Activated T-cell treated with anti-CD3 and anti-CD28 coated beads, Interleukin-2, amount 50 U/mL, for 1 hour (primary cell): Measurements from ENCODE around the gene AGAP1.
"Not testable (repeated sequence)": the region's sequence is repeated elsewhere in the genome, so short reads cannot be mapped to it uniquely, and the experiment has no call there.

Source experiments
- DNase-seq: peaks from one replicate; pipeline ENCODE4 v3.0.0-alpha.2; 2020

The AGAP1 gene

GRCh38 chr2:236056141-236056540 lies 562.3 kb downstream of the AGAP1 start:
- DNase-seq = no peak

- no peak for DNase-seq
Observed at GRCh38 chr2:236057375-236057774, 563.5 kb downstream of the AGAP1 start.

- DNase-seq = no peak
Observed at GRCh38 chr2:236061497-236061896, 567.7 kb downstream of the AGAP1 start.

- no peak for DNase-seq
Observed at GRCh38 chr2:236061899-236062298, 568.1 kb downstream of the AGAP1 start.

- not testable (repeated sequence) for DNase-seq
Observed at GRCh38 chr2:236062806-236063205, 569.0 kb downstream of the AGAP1 start.

- DNase-seq = no peak
Observed at GRCh38 chr2:236063994-236064393, 570.2 kb downstream of the AGAP1 start.

- no peak for DNase-seq
Observed at GRCh38 chr2:236065314-236066160, 571.7 kb downstream of the AGAP1 start.

- no peak for DNase-seq
Observed at GRCh38 chr2:236070236-236070635, 576.4 kb downstream of the AGAP1 start.

GRCh38 chr2:236073246-236073645 lies 579.4 kb downstream of the AGAP1 start:
- no peak for DNase-seq

- no peak for DNase-seq
Observed at GRCh38 chr2:236073867-236074655, 580.2 kb downstream of the AGAP1 start.

- DNase-seq = no peak
Observed at GRCh38 chr2:236075802-236076201, 582.0 kb downstream of the AGAP1 start.

GRCh38 chr2:236078297-236079255 lies 584.7 kb downstream of the AGAP1 start:
- DNase-seq = no peak

GRCh38 chr2:236080412-236080811 lies 586.6 kb downstream of the AGAP1 start:
- DNase-seq = no peak

- no peak for DNase-seq
Observed at GRCh38 chr2:236081171-236081570, 587.3 kb downstream of the AGAP1 start.

- no peak for DNase-seq
Observed at GRCh38 chr2:236082061-236082460, 588.2 kb downstream of the AGAP1 start.

GRCh38 chr2:236083934-236084333 lies 590.1 kb downstream of the AGAP1 start:
- no peak for DNase-seq

- DNase-seq = no peak
Observed at GRCh38 chr2:236085211-236085610, 591.4 kb downstream of the AGAP1 start.

- DNase-seq = no peak
Observed at GRCh38 chr2:236085647-236086046, 591.8 kb downstream of the AGAP1 start.

GRCh38 chr2:236086403-236086970 lies 592.6 kb downstream of the AGAP1 start:
- DNase-seq = no peak

- no peak for DNase-seq
Observed at GRCh38 chr2:236086971-236087465, 593.2 kb downstream of the AGAP1 start.

GRCh38 chr2:236088368-236089057 lies 594.7 kb downstream of the AGAP1 start:
- DNase-seq = no peak
